Right lobe of liver (tissue), 4 donors: ENCODE data around the gene COL23A1.

Source experiments
- POLR2A ChIP-seq: fragments of 450-650 bp; IDR thresholded peaks from one replicate; pipeline ENCODE4 v1.6.1; 2017; ENCODE audit warnings: antibody characterized with exemption, mild to moderate bottlenecking
- TF ChIP-seq, protein P1 (sequence below), 4 donors: fragments of 200-600 bp in 3 of 4; fragments of 450-650 bp in 1 of 4; IDR thresholded peaks; one replicate each; pipeline versions ENCODE4 v1.5.1 to v1.8.0; 2016 to 2022; ENCODE audit warnings: antibody characterized with exemption in 4 of 4, mild to moderate bottlenecking in 2 of 4
- donor health status: DM: no; HTN: no; CAD: no.
- donor health status: DM: no; HTN: no; CAD: no.
- donor health status: DM: no; HTN: yes; CAD: no.

DNA sequence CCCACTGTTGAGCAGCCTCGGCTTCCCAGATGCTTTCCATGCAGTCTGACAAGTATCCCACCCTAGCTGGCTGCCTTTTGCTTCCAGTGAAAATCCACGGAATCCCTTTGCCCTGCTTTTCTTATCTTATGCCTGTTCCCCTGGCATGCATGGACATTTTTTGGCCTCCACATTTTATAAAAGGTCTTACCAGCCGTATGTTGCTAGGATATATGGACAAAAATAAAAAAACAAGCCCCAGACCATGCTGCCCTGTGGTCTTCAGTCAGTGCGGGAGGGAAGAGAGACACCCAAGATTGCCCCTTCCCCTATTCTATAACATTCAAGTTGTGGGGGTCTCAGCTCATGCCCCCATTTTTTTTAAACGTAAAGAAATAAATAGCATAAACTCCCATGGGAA, 129.6 kb downstream of the COL23A1 start:
- TF ChIP-seq POLR2A = no peak
- TF ChIP-seq, protein P1, sequence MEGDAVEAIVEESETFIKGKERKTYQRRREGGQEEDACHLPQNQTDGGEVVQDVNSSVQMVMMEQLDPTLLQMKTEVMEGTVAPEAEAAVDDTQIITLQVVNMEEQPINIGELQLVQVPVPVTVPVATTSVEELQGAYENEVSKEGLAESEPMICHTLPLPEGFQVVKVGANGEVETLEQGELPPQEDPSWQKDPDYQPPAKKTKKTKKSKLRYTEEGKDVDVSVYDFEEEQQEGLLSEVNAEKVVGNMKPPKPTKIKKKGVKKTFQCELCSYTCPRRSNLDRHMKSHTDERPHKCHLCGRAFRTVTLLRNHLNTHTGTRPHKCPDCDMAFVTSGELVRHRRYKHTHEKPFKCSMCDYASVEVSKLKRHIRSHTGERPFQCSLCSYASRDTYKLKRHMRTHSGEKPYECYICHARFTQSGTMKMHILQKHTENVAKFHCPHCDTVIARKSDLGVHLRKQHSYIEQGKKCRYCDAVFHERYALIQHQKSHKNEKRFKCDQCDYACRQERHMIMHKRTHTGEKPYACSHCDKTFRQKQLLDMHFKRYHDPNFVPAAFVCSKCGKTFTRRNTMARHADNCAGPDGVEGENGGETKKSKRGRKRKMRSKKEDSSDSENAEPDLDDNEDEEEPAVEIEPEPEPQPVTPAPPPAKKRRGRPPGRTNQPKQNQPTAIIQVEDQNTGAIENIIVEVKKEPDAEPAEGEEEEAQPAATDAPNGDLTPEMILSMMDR (IDR thresholded peaks at IDR 0.05) = no peak
